OCI-LY7 (cell line): Measurements from ENCODE around the gene OARD1.
"Not testable (repeated sequence)": the region's sequence is repeated elsewhere in the genome, so short reads cannot be mapped to it uniquely, and the experiment has no call there.

Experiments used
- CTCF ChIP-seq: fragments of 200-600 bp; sonication (generic); conservative IDR thresholded peaks from 2 replicates; pipeline ENCODE4 v1.5.1; 2014; ENCODE audit warnings: mild to moderate bottlenecking, antibody characterized with exemption, low read length, moderate library complexity, mixed read lengths
- EZH2phosphoT487 ChIP-seq: fragments of 200-600 bp; sonication (generic); IDR thresholded peaks from 2 replicates; pipeline ENCODE4 v1.6.1; 2018; ENCODE audit warnings: low read depth, borderline replicate concordance, mild to moderate bottlenecking, mixed run types, antibody characterized with exemption, low read length, moderate library complexity, mixed read lengths

GRCh38 chr6:41015860-41016259, 56.3 kb downstream of the OARD1 start:
- TF ChIP-seq CTCF, EZH2phosphoT487: not testable (repeated sequence)
